PC-3 (cell line): ENCODE data around the gene CEP112. TPM values are rescaled to one million over a fixed set of nuclear protein-coding genes. Genes with fewer than 3 reads are reported as not detected.
"Not testable (repeated sequence)": the region's sequence is repeated elsewhere in the genome, so short reads cannot be mapped to it uniquely, and the experiment has no call there.

Experiments
- ATAC-seq: fragments of 200-7000 bp; cut with Tn5 transposase; 2 replicates; pipeline ENCODE4 v1.9.1; 2020; ENCODE audit warnings: mild to moderate bottlenecking, moderate library complexity
- BruUV-seq: library from RNA; stranded (reverse); fragments of 400-500 nt; replicated peaks from 2 replicates; lab custom pipeline; 2021; lab: Mats Ljungman, UMichigan
- CTCF ChIA-PET: fragments of 300-600 bp; sonication (Branson Sonifier 250); formaldehyde crosslinking; loops from one replicate; lab custom pipeline; 2022; ENCODE audit warnings: antibody characterized with exemption; lab: Charles Lee
- POLR2A ChIA-PET: fragments of 300-600 bp; sonication (Branson Sonifier 250); formaldehyde crosslinking; loops from one replicate; lab custom pipeline; 2022; ENCODE audit warnings: antibody characterized with exemption; ENCODE audit not compliant: unreplicated experiment; lab: Charles Lee
- DNase-seq: peaks from one replicate; pipeline ENCODE4 v3.0.0-alpha.2; 2015
- H2AFZ ChIP-seq: fragments of 300-600 bp; sonication (generic); 2 replicates; pipeline ENCODE4 v1.6.0; 2016; ENCODE audit warnings: antibody characterized with exemption, low read length
- H3F3A ChIP-seq: fragments of 300-600 bp; sonication (generic); one replicate; pipeline ENCODE4 v1.6.0; 2017; ENCODE audit warnings: antibody characterized with exemption, low read length, control low read depth, mild to moderate bottlenecking; ENCODE audit not compliant: unreplicated experiment
- H3K27ac ChIP-seq: fragments of 300-600 bp; sonication (generic); 2 replicates; pipeline ENCODE4 v1.5.1; 2016; ENCODE audit warnings: mild to moderate bottlenecking, low read length
- H3K27me3 ChIP-seq: fragments of 300-600 bp; sonication (generic); 2 replicates; pipeline ENCODE4 v1.6.1; 2016; ENCODE audit warnings: low read length, mixed read lengths
- H3K36me3 ChIP-seq: fragments of 300-600 bp; sonication (generic); 2 replicates; pipeline ENCODE4 v1.6.1; 2016; ENCODE audit warnings: low read depth, mixed run types, low read length, mixed read lengths
- H3K4me1 ChIP-seq: fragments of 300-600 bp; sonication (generic); 2 replicates; pipeline ENCODE4 v1.5.1; 2016; ENCODE audit warnings: low read length; ENCODE audit not compliant: insufficient read depth
- H3K4me2 ChIP-seq: fragments of 300-600 bp; sonication (generic); 2 replicates; pipeline ENCODE4 v1.6.0; 2016; ENCODE audit warnings: low read length
- H3K4me3 ChIP-seq: fragments of 300-600 bp; sonication (generic); 2 replicates; pipeline ENCODE4 v1.5.1; 2016; ENCODE audit warnings: mild to moderate bottlenecking, low read length, mixed read lengths
- H3K79me2 ChIP-seq: fragments of 300-600 bp; sonication (generic); 2 replicates; pipeline ENCODE4 v1.6.1; 2017; ENCODE audit warnings: low read length, mixed read lengths
- H3K9ac ChIP-seq: fragments of 300-600 bp; sonication (generic); 2 replicates; pipeline ENCODE4 v1.6.0; 2016; ENCODE audit warnings: mild to moderate bottlenecking, low read length
- H3K9me2 ChIP-seq: fragments of 300-600 bp; sonication (generic); replicated peaks from 2 replicates; pipeline ENCODE4 v1.6.1; 2016; ENCODE audit warnings: mixed run types, low read length, mixed read lengths
- H3K9me3 ChIP-seq: fragments of 300-600 bp; sonication (generic); 2 replicates; pipeline ENCODE4 v1.6.1; 2016; ENCODE audit warnings: low read length, mixed read lengths
- H4K20me1 ChIP-seq: fragments of 300-600 bp; sonication (generic); 2 replicates; pipeline ENCODE4 v1.6.1; 2016; ENCODE audit warnings: low read length, mixed read lengths
- CTCF ChIP-seq: fragments of 300-600 bp; sonication (generic); conservative IDR thresholded peaks from 2 replicates; pipeline ENCODE4 v1.5.1; 2017; ENCODE audit warnings: antibody characterized with exemption, low read depth, mild to moderate bottlenecking, low read length
- EZH2 ChIP-seq: fragments of 300-600 bp; sonication (generic); IDR thresholded peaks from one replicate; pipeline ENCODE4 v1.6.1; 2017; ENCODE audit warnings: antibody characterized with exemption, mild to moderate bottlenecking, low read length; ENCODE audit not compliant: unreplicated experiment
- EZH2phosphoT487 ChIP-seq: fragments of 300-600 bp; sonication (generic); IDR thresholded peaks from 2 replicates; pipeline ENCODE4 v1.6.1; 2018; ENCODE audit warnings: mild to moderate bottlenecking, antibody characterized with exemption, low read length, borderline replicate concordance
- intact Hi-C: fragments of 100-400 bp; cut with micrococcal nuclease; formaldehyde crosslinking; loops from 2 replicates; pipeline ENCODE4 v1.9.0; 2023
- total RNA-seq: library from RNA; depleted of rRNA; stranded (reverse); fragments of >200 nt; gene quantifications from 2 replicates; pipeline ENCODE4 v1.2.3, GENCODE V29; 2014

Gene CEP112
- total RNA-seq, 1 experiment from 2014 or later, result 6.5 TPM

DNA sequence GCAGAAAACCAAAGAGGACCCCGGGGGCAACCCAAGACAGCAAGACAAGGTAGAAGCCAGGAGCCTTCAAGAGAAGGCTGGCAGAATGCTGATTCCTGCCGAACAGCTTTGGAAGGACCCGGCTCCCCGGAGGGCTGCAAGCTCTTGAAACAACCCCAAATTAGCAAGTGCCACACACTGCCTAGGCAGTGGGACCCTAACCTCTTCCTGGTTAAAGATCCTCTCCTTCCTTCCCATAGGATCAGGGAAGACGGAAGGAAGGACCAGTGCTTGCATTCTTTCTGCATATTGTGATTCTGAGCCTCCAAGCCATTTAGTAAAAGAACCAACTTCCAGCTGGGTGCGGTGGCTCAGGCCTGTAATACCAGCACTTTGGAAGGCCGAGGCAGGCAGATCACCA is 508.5 kb downstream of the CEP112 start:
- Histone ChIP-seq H3K79me2 (no peaks in the 10 kb centered on the region), H3K4me1 (0 out of 2 replicates have a peak, but pooled peaks cover 8% of the 10 kb centered on the region), H3K9me3 (no peaks in the 10 kb centered on the region), H4K20me1 (no peaks in the 10 kb centered on the region), H3F3A (no peaks in the 10 kb centered on the region), H3K36me3 (no peaks in the 10 kb centered on the region), H3K9me2 (no peaks in the 10 kb centered on the region), H3K9ac (no peak overlapping the region), H3K4me3 (no peak overlapping the region), H3K27me3 (no peaks in the 10 kb centered on the region), H2AFZ (no peak overlapping the region), H3K4me2 (no peak overlapping the region), H3K27ac (no peak overlapping the region)
- DNase-seq (no peak), ATAC-seq (no peak)
- BruUV-seq, result no TSS peak
- no peak for TF ChIP-seq EZH2phosphoT487
- no peak for TF ChIP-seq CTCF
- TF ChIP-seq EZH2, result no peak
- ChIA-PET CTCF (no interaction called here), POLR2A (no interaction called here)
- intact Hi-C loops, result no loop called here

DNA sequence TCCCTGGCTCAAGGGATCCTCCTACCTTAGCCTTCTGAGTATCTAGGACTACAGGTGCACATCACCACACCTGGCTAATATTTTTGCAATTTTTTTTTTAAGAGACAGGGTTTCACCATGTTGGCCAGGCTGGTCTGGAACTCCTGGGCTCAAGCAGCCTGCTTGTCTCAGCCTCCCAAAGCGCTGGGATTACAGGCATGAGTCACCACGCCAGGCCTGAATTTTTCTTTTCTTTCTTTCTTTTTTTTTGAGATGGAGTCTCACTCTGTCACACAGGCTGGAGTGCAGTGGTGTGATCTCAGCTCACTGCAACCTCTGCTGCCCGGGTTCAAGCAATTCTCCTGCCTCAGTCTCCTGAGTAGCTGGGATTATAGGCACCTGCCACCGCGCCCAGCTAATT is 510.2 kb downstream of the CEP112 start:
- CTCF ChIA-PET, ATAC-seq, intact Hi-C loops, H3K27me3 ChIP-seq, H2AFZ ChIP-seq, H3K4me2 ChIP-seq, H3F3A ChIP-seq, BruUV-seq, H3K79me2 ChIP-seq, H3K9ac ChIP-seq, H3K9me3 ChIP-seq, H3K9me2 ChIP-seq, H4K20me1 ChIP-seq, POLR2A ChIA-PET, H3K36me3 ChIP-seq, H3K4me3 ChIP-seq, H3K27ac ChIP-seq, DNase-seq: not testable (repeated sequence)
- H3K4me1 ChIP-seq, result peaks cover 15% of the 10 kb centered on the region; the same call in 1 of the 2 replicates

- ChIA-PET POLR2A (interaction anchor here (0.6 kb wide), 1 partner anchor 1597 kb away, joined by 7 read pairs; no protein-coding TSS in a partner anchor), CTCF (no interaction called here)
- H3F3A ChIP-seq, result no peaks in the 10 kb centered on the region
- H4K20me1 ChIP-seq, result no peaks in the 10 kb centered on the region
- TF ChIP-seq CTCF, result no peak
- TF ChIP-seq EZH2phosphoT487, result no peak
- no peak for TF ChIP-seq EZH2
- H3K79me2 ChIP-seq, result no peaks in the 10 kb centered on the region
- peaks cover 13% of the 10 kb centered on the region; the same call in 1 of the 2 replicates for H3K4me1 ChIP-seq
- H3K9me2 ChIP-seq, result no peaks in the 10 kb centered on the region
- no peak overlapping the region for H3K4me2 ChIP-seq
- no peaks in the 10 kb centered on the region for H3K36me3 ChIP-seq
- DNase-seq (peak; percentile 31), ATAC-seq (no peak)
- no peaks in the 10 kb centered on the region for H3K9me3 ChIP-seq
- H2AFZ ChIP-seq, result no peak overlapping the region
- no peak overlapping the region for H3K27ac ChIP-seq
- BruUV-seq, result no TSS peak
- no peak overlapping the region for H3K4me3 ChIP-seq
- H3K27me3 ChIP-seq, result no peaks in the 10 kb centered on the region
- intact Hi-C loops, result no loop called here
- H3K9ac ChIP-seq, result no peak overlapping the region
These were observed 512.6 kb downstream of the CEP112 start for GRCh38 chr17:65679165-65679845.
